ENCODE measurements around the gene HTR1D.

Gene HTR1D

DNA sequence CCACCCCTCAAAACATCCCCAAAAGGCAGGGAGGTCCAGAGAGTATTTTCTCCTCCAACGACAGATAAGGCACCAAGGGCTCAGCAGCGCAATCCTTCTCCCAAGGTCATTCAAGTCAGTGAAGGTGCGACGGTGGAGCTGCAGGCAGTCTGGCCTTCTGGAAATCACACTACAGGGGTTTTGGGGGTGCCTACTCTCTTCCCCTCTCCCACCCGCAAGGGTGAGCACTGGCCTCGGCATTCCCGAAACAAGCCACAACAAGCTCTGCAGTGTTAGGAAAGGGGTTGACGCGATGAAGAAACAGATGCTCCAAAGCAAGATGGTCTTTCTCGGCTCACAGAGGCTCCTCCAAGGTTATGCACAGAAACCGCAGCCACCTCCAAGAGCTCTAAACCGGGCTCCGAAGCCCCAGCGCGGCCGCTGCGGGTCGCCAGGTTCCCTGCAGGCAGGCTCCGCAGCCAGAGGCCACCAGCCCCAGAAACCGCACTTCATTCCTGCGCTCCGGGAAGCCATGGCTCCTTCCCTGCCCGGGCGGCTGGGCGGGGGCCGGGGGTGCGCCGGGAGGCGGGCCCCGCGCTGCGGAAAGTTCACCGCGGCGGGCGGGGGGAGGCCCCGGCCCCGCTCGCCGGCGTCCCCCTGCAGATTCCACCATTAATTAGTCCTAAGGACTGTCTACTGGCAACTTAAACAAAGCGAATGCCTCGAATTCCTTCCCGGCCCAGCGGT is 49.8 kb downstream of the HTR1D start:
- peaks cover 47% of the 10 kb centered on the region for H4K20me1 ChIP-seq (ENCODE audit: insufficient read depth, low read length, poor library complexity, severe bottlenecking)

GRCh38 chr1:23166854-23167253 is 50.4 kb downstream of the HTR1D start:
- H3K27me3 ChIP-seq (ENCODE audit: insufficient read depth, low read length, poor library complexity, severe bottlenecking), result no peaks in the 10 kb centered on the region
- peak overlapping the region; percentile 98 for H3K4me3 ChIP-seq (ENCODE audit: low read length, poor library complexity, severe bottlenecking)
- H3F3A ChIP-seq (ENCODE audit: low read depth), result no peaks in the 10 kb centered on the region
- H3K79me2 ChIP-seq (ENCODE audit: insufficient read depth, low read length), result peaks cover 63% of the 10 kb centered on the region
- peaks cover 51% of the 10 kb centered on the region for H4K20me1 ChIP-seq (ENCODE audit: insufficient read depth, low read length, poor library complexity, severe bottlenecking)
- H3K9ac ChIP-seq (ENCODE audit: low read depth, low read length, poor library complexity, severe bottlenecking), result peak overlapping the region; percentile 68
- H3K36me3 ChIP-seq (ENCODE audit: insufficient read depth, low read length), result no peaks in the 10 kb centered on the region
- H3K9me3 ChIP-seq (ENCODE audit: insufficient read depth, low read depth, low read length), result no peaks in the 10 kb centered on the region
- H2AFZ ChIP-seq (ENCODE audit: low read length), result no peak overlapping the region
- peak overlapping the region; percentile 98 for H3K4me2 ChIP-seq (ENCODE audit: low read depth, low read length, poor library complexity, severe bottlenecking)
- H3K4me1 ChIP-seq (ENCODE audit: insufficient read depth, low read length, poor library complexity, severe bottlenecking), result peaks cover 56% of the 10 kb centered on the region
- TF ChIP-seq CTCF (conservative IDR thresholded peaks at IDR 0.05; ENCODE audit: low read length) (no peak), EZH2phosphoT487 (IDR thresholded peaks at IDR 0.05; ENCODE audit: borderline replicate concordance) (no peak)
- no peaks in the 10 kb centered on the region for H3K9me2 ChIP-seq (replicated peaks; ENCODE audit: low read depth, low read length)

More for the DNA sequence above, 49.8 kb downstream of the HTR1D start:
- H3K9me2 ChIP-seq (replicated peaks; ENCODE audit: low read depth, low read length), result no peaks in the 10 kb centered on the region
- no peaks in the 10 kb centered on the region for H3K27me3 ChIP-seq (ENCODE audit: insufficient read depth, low read length, poor library complexity, severe bottlenecking)
- H3K79me2 ChIP-seq (ENCODE audit: insufficient read depth, low read length), result peaks cover 57% of the 10 kb centered on the region
- no peak overlapping the region; the same call in 1 of the 2 replicates for H2AFZ ChIP-seq (ENCODE audit: low read length)
- H3K4me3 ChIP-seq (ENCODE audit: low read length, poor library complexity, severe bottlenecking), result peak overlapping the region; percentile 98
- H3F3A ChIP-seq (ENCODE audit: low read depth), result no peaks in the 10 kb centered on the region
- peak overlapping the region; percentile 98 for H3K4me2 ChIP-seq (ENCODE audit: low read depth, low read length, poor library complexity, severe bottlenecking)
- peak overlapping the region; percentile 68 for H3K9ac ChIP-seq (ENCODE audit: low read depth, low read length, poor library complexity, severe bottlenecking)
- H3K36me3 ChIP-seq (ENCODE audit: insufficient read depth, low read length), result no peaks in the 10 kb centered on the region
- no peak for TF ChIP-seq CTCF (conservative IDR thresholded peaks at IDR 0.05; ENCODE audit: low read length)
- H3K4me1 ChIP-seq (ENCODE audit: insufficient read depth, low read length, poor library complexity, severe bottlenecking), result peaks cover 57% of the 10 kb centered on the region
- no peaks in the 10 kb centered on the region for H3K9me3 ChIP-seq (ENCODE audit: insufficient read depth, low read depth, low read length)

DNA sequence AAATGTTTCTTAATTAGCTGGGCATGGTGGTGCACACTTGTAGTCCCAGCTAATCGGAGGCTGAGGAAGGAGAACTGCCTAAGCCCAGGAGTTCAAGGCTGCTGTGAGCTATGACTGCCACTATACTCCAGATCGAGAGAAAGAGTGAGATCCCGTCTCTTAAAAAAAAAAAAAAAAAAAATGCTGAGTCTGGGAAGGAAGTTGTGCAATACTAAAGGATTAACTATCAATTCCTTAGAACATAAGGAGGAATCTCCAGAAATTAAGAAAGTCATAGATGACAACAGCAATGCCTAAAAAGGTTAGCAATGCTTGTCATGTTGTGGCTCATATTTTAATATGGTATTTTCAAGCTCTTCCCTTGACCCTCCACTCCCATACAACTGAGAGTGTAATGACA is 53.9 kb downstream of the HTR1D start:
- peak overlapping the region; percentile 98 for H3K4me2 ChIP-seq (ENCODE audit: low read depth, low read length, poor library complexity, severe bottlenecking)
- H3F3A ChIP-seq (ENCODE audit: low read depth), result no peaks in the 10 kb centered on the region
- peaks cover 73% of the 10 kb centered on the region for H4K20me1 ChIP-seq (ENCODE audit: insufficient read depth, low read length, poor library complexity, severe bottlenecking)
- no peak overlapping the region for H3K4me3 ChIP-seq (ENCODE audit: low read length, poor library complexity, severe bottlenecking)
- H3K9me2 ChIP-seq (replicated peaks; ENCODE audit: low read depth, low read length), result no peaks in the 10 kb centered on the region
- no peaks in the 10 kb centered on the region for H3K36me3 ChIP-seq (ENCODE audit: insufficient read depth, low read length)
- no peak for TF ChIP-seq CTCF (conservative IDR thresholded peaks at IDR 0.05; ENCODE audit: low read length)
- TF ChIP-seq EZH2phosphoT487 (IDR thresholded peaks at IDR 0.05; ENCODE audit: borderline replicate concordance), result no peak
- H2AFZ ChIP-seq (ENCODE audit: low read length), result no peak overlapping the region
- H3K27me3 ChIP-seq (ENCODE audit: insufficient read depth, low read length, poor library complexity, severe bottlenecking), result no peaks in the 10 kb centered on the region
- H3K79me2 ChIP-seq (ENCODE audit: insufficient read depth, low read length), result peaks cover 97% of the 10 kb centered on the region
- no peaks in the 10 kb centered on the region for H3K9me3 ChIP-seq (ENCODE audit: insufficient read depth, low read depth, low read length)
- peaks cover 39% of the 10 kb centered on the region for H3K4me1 ChIP-seq (ENCODE audit: insufficient read depth, low read length, poor library complexity, severe bottlenecking)
- H3K9ac ChIP-seq (ENCODE audit: low read depth, low read length, poor library complexity, severe bottlenecking), result no peak overlapping the region

Measured in Loucy (cell line).